H9 (cell line): ENCODE results near the gene PAM. TPM values are rescaled to one million over a fixed set of nuclear protein-coding genes. Genes with fewer than 3 reads are reported as not detected.

Source experiments
- DNase-seq: peaks from one replicate; pipeline ENCODE4 v3.0.0-alpha.2; 2017
- H2AFZ ChIP-seq: one replicate; pipeline ENCODE4 v1.6.1; 2013; ENCODE audit warnings: mild to moderate bottlenecking, low read length, control low read depth, moderate library complexity
- H2AK5ac ChIP-seq: 2 replicates; pipeline ENCODE4 v1.6.1; 2013; ENCODE audit warnings: low read length, control low read depth, mixed read lengths; ENCODE audit not compliant: insufficient read length
- H2BK120ac ChIP-seq: one replicate; pipeline ENCODE4 v1.6.1; 2013; ENCODE audit warnings: low read depth, mild to moderate bottlenecking, low read length, control low read depth, inconsistent platforms; ENCODE audit not compliant: poor library complexity, severe bottlenecking
- H2BK12ac ChIP-seq: 2 replicates; pipeline ENCODE4 v1.6.1; 2013; ENCODE audit warnings: low read length, control low read depth, mixed read lengths, low read depth; ENCODE audit not compliant: insufficient read length
- H2BK15ac ChIP-seq: 2 replicates; pipeline ENCODE4 v1.6.1; 2013; ENCODE audit warnings: low read depth, low read length, control low read depth
- H2BK20ac ChIP-seq: one replicate; pipeline ENCODE4 v1.6.1; 2013; ENCODE audit warnings: low read depth, mild to moderate bottlenecking, low read length, control low read depth, inconsistent platforms; ENCODE audit not compliant: poor library complexity, severe bottlenecking
- H2BK5ac ChIP-seq: 2 replicates; pipeline ENCODE4 v1.6.1; 2013; ENCODE audit warnings: low read length, control low read depth, mixed read lengths; ENCODE audit not compliant: insufficient read length
- H3K14ac ChIP-seq: 2 replicates; pipeline ENCODE4 v1.6.1; 2013; ENCODE audit warnings: low read length, control low read depth; ENCODE audit not compliant: insufficient read depth
- H3K18ac ChIP-seq: 2 replicates; pipeline ENCODE4 v1.6.1; 2013; ENCODE audit warnings: low read depth, mild to moderate bottlenecking, mixed read lengths, low read length, control low read depth; ENCODE audit not compliant: insufficient read length
- H3K23ac ChIP-seq: 2 replicates; pipeline ENCODE4 v1.6.1; 2013; ENCODE audit warnings: low read length, control low read depth, mixed read lengths, low read depth; ENCODE audit not compliant: insufficient read length
- H3K23me2 ChIP-seq: 2 replicates; pipeline ENCODE4 v1.6.1; 2013; ENCODE audit warnings: low read depth, mild to moderate bottlenecking, mixed read lengths, low read length, control low read depth; ENCODE audit not compliant: insufficient read length, poor library complexity, severe bottlenecking
- H3K27ac ChIP-seq: 2 replicates; pipeline ENCODE4 v1.5.1; 2013; ENCODE audit warnings: low read length, control low read depth, mixed read lengths, low read depth; ENCODE audit not compliant: insufficient read length
- H3K27me3 ChIP-seq: 2 replicates; pipeline ENCODE4 v1.6.1; 2013; ENCODE audit warnings: low read length, control low read depth, inconsistent platforms; ENCODE audit not compliant: insufficient read depth
- H3K4ac ChIP-seq: 2 replicates; pipeline ENCODE4 v1.6.1; 2013; ENCODE audit warnings: low read depth, mild to moderate bottlenecking, control low read depth, inconsistent platforms, low read length, moderate library complexity
- H3K4me1 ChIP-seq: 2 replicates; pipeline ENCODE4 v1.6.1; 2013; ENCODE audit warnings: low read length, control low read depth, inconsistent platforms; ENCODE audit not compliant: insufficient read depth
- H3K4me2 ChIP-seq: 2 replicates; pipeline ENCODE4 v1.6.1; 2013; ENCODE audit warnings: low read length, control low read depth, mixed read lengths; ENCODE audit not compliant: insufficient read length, insufficient read depth
- H3K56ac ChIP-seq: 2 replicates; pipeline ENCODE4 v1.6.1; 2013; ENCODE audit warnings: low read depth, mild to moderate bottlenecking, mixed read lengths, low read length, control low read depth; ENCODE audit not compliant: insufficient read length
- H3K79me1 ChIP-seq: 2 replicates; pipeline ENCODE4 v1.6.1; 2013; ENCODE audit warnings: low read depth, mild to moderate bottlenecking, moderate library complexity, low read length, control low read depth, inconsistent platforms; ENCODE audit not compliant: insufficient read depth, poor library complexity, severe bottlenecking
- H3K79me2 ChIP-seq: 2 replicates; pipeline ENCODE4 v1.6.1; 2013; ENCODE audit warnings: low read length, control low read depth, inconsistent platforms; ENCODE audit not compliant: insufficient read depth
- H3K9ac ChIP-seq: 2 replicates; pipeline ENCODE4 v1.6.1; 2013; ENCODE audit warnings: low read length, control low read depth, mixed read lengths; ENCODE audit not compliant: insufficient read length; ENCODE audit errors: extremely low read depth
- H3K9me3 ChIP-seq: one replicate; pipeline ENCODE4 v1.6.1; 2013; ENCODE audit warnings: low read depth, low read length, inconsistent platforms; ENCODE audit not compliant: control insufficient read depth
- H3T11ph ChIP-seq: one replicate; pipeline ENCODE4 v1.6.1; 2013; ENCODE audit warnings: mild to moderate bottlenecking, low read length, control low read depth, inconsistent platforms
- H4K20me1 ChIP-seq: one replicate; pipeline ENCODE4 v1.6.1; 2013; ENCODE audit not compliant: control insufficient read depth, insufficient read length, insufficient read depth
- H4K5ac ChIP-seq: 2 replicates; pipeline ENCODE4 v1.6.1; 2013; ENCODE audit warnings: low read depth, mild to moderate bottlenecking, mixed read lengths, low read length, control low read depth; ENCODE audit not compliant: insufficient read length
- H4K8ac ChIP-seq: replicated peaks from 2 replicates; pipeline ENCODE4 v1.6.1; 2013; ENCODE audit warnings: low read length, control low read depth, mixed read lengths, low read depth; ENCODE audit not compliant: insufficient read length
- H4K91ac ChIP-seq: 2 replicates; pipeline ENCODE4 v1.6.1; 2013; ENCODE audit warnings: low read depth, mild to moderate bottlenecking, moderate library complexity, mixed read lengths, low read length, control low read depth; ENCODE audit not compliant: insufficient read length
- H3K27ac Mint-ChIP-seq, 3 experiments: 2 replicates in 2 of 3; 3 replicates in 1 of 3; pipeline ENCODE4 v1.8.0; 2020 to 2021; ENCODE audit warnings: mixed read lengths in 3 of 3, mild to moderate bottlenecking in 1 of 3, moderate library complexity in 1 of 3
- H3K27me3 Mint-ChIP-seq: 2 replicates; pipeline ENCODE4 v1.8.0; 2021; ENCODE audit warnings: low read depth, mild to moderate bottlenecking, moderate library complexity, mixed read lengths
- H3K36me3 Mint-ChIP-seq, 3 experiments: 2 replicates in 2 of 3; 3 replicates in 1 of 3; pipeline ENCODE4 v1.8.0; 2020 to 2021; ENCODE audit warnings: low read depth in 3 of 3, mixed read lengths in 3 of 3; ENCODE audit not compliant: insufficient read depth in 1 of 3
- H3K4me1 Mint-ChIP-seq, 2 experiments: 2 replicates each; pipeline ENCODE4 v1.8.0; 2020; ENCODE audit warnings: mixed read lengths in 2 of 2
- H3K4me3 Mint-ChIP-seq, 2 experiments: 2 replicates in 1 of 2; 3 replicates in 1 of 2; pipeline ENCODE4 v1.8.0; 2020 to 2021; ENCODE audit warnings: mild to moderate bottlenecking in 2 of 2, mixed read lengths in 2 of 2, moderate library complexity in 1 of 2
- H3K9me3 Mint-ChIP-seq, 2 experiments: 2 replicates in 1 of 2; 3 replicates in 1 of 2; pipeline ENCODE4 v1.8.0; 2020; ENCODE audit warnings: mild to moderate bottlenecking in 2 of 2, mixed read lengths in 2 of 2, moderate library complexity in 1 of 2
- WGBS: extraction: QIAGEN DNeasy Blood & Tissue Kit; methylation state at CpG from one replicate; pipeline ENCODE4 v1.1.7; 2013; ENCODE audit warnings: missing lambda C conversion rate, low lambda C conversion rate, mixed read lengths; ENCODE audit not compliant: insufficient read length; ENCODE audit errors: extremely low coverage; 5-methylcytosine and 5-hydroxymethylcytosine counted together
- total RNA-seq: library from RNA; stranded (reverse); gene quantifications from 2 replicates; pipeline ENCODE4 v1.2.1, GENCODE V29; 2021
- TF ChIP-seq, protein P1 (sequence below): fragments of 200-600 bp; sonication (generic); conservative IDR thresholded peaks from 3 replicates; pipeline ENCODE4 v1.8.0; 2021; ENCODE audit warnings: antibody characterized with exemption, mild to moderate bottlenecking

PAM gene
- total RNA-seq, 1 experiment from 2014 or later, result 31.5 TPM

DNA sequence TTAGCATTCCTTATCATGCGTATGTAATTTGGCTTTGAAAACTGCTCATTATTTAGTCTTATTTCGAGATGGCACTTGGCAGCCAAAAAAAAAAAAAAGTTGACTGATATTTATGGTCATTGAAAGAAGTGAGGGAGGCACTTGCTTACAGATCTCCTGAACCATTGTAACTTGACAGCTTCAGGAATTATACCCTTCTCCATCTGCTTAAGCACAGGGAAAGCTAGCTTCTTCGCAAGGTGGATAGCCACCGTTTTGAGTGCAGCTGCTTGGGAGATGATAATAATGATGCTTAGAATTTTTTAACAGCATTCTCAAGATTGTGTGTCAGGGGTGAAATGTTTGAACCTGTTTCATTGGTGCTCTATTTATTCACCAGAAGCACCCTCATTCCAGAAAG, 248.8 kb downstream of the PAM start:
- no peak overlapping the region for H3K4me3 Mint-ChIP-seq
- Histone ChIP-seq H3K79me1 (no peaks in the 10 kb centered on the region), H3K79me2 (no peaks in the 10 kb centered on the region), H2AFZ (no peak overlapping the region), H3K4ac (no peak overlapping the region), H3K27me3 (no peaks in the 10 kb centered on the region), H3K23me2 (no peaks in the 10 kb centered on the region), H3K4me1 (no peaks in the 10 kb centered on the region), H3K18ac (no peak overlapping the region), H4K5ac (no peak overlapping the region), H2BK15ac (no peak overlapping the region), H2BK12ac (no peak overlapping the region), H2BK5ac (no peak overlapping the region), H4K8ac (no peak overlapping the region), H3K23ac (no peak overlapping the region), H3K56ac (no peak overlapping the region), H2BK120ac (no peak overlapping the region), H2AK5ac (no peak overlapping the region), H3K9ac (no peak overlapping the region), H3K14ac (no peak overlapping the region), H2BK20ac (no peak overlapping the region), H3K27ac (no peak overlapping the region), H3T11ph (no peak overlapping the region), H3K4me2 (no peak overlapping the region), H4K20me1 (no peaks in the 10 kb centered on the region), H4K91ac (no peak overlapping the region), H3K9me3 (no peaks in the 10 kb centered on the region)
- H3K9me3 Mint-ChIP-seq, result peaks cover 1 to 4% of the 10 kb centered on the region in 2 experiments; a peak in 3 of 5 replicates
- WGBS, result no CpG with 5 or more reads among the region's 4 CpGs
- no peaks in the 10 kb centered on the region for H3K4me1 Mint-ChIP-seq
- TF ChIP-seq, protein P1, sequence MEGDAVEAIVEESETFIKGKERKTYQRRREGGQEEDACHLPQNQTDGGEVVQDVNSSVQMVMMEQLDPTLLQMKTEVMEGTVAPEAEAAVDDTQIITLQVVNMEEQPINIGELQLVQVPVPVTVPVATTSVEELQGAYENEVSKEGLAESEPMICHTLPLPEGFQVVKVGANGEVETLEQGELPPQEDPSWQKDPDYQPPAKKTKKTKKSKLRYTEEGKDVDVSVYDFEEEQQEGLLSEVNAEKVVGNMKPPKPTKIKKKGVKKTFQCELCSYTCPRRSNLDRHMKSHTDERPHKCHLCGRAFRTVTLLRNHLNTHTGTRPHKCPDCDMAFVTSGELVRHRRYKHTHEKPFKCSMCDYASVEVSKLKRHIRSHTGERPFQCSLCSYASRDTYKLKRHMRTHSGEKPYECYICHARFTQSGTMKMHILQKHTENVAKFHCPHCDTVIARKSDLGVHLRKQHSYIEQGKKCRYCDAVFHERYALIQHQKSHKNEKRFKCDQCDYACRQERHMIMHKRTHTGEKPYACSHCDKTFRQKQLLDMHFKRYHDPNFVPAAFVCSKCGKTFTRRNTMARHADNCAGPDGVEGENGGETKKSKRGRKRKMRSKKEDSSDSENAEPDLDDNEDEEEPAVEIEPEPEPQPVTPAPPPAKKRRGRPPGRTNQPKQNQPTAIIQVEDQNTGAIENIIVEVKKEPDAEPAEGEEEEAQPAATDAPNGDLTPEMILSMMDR, result no peak
- H3K27ac Mint-ChIP-seq, result no peak overlapping the region
- H3K27me3 Mint-ChIP-seq, result no peaks in the 10 kb centered on the region
- no peak for DNase-seq
- H3K36me3 Mint-ChIP-seq, result peaks cover 3 to 5% (median 4%) of the 10 kb centered on the region in 3 experiments; a peak in 5 of 7 replicates
